Fibroblast of the aortic adventitia (primary cell): Measurements from ENCODE around the gene PRR9. TPM values are rescaled to one million over a fixed set of nuclear protein-coding genes. Genes with fewer than 3 reads are reported as not detected.

ENCODE experiments used
- DNase-seq: peaks from one replicate; pipeline ENCODE4 v3.0.0-alpha.2; 2010; ENCODE audit warnings: low read depth
- H3K4me3 ChIP-seq: 2 replicates; pipeline ENCODE4 v1.5.1; 2011; ENCODE audit warnings: low read depth, mild to moderate bottlenecking, control low read depth, low read length, moderate library complexity
- total RNA-seq: library from RNA; depleted of rRNA; stranded (reverse); fragments of >200 nt; gene quantifications from 2 replicates; pipeline ENCODE4 v1.2.3, GENCODE V29; 2012; ENCODE audit warnings: low replicate concordance
- TF ChIP-seq, protein P1 (sequence below): IDR thresholded peaks from 2 replicates; pipeline ENCODE4 v1.5.1; 2011; ENCODE audit warnings: mild to moderate bottlenecking, low read length, control low read depth, inconsistent platforms; ENCODE audit not compliant: insufficient read depth

PRR9 gene
- total RNA-seq, 1 donor = not detected

DNA sequence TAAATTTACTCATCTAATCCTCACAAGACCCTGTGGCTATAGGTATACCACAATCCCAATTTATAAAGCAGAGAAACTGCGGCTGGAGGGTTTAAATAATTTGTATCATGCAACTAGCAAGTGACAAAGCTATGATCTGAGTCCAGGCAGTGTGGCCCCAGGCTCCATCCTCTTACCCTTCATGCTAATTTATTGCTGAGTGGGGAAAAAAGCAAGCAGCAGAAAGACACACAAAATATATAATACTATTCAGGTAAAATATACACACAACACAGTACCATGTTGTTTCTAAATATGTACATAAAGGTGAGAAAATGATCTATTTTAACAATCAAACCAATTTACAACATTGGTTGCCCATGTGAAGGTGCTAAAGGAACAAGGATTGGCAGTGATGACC is 24.8 kb downstream of the PRR9 start:
- TF ChIP-seq, protein P1, sequence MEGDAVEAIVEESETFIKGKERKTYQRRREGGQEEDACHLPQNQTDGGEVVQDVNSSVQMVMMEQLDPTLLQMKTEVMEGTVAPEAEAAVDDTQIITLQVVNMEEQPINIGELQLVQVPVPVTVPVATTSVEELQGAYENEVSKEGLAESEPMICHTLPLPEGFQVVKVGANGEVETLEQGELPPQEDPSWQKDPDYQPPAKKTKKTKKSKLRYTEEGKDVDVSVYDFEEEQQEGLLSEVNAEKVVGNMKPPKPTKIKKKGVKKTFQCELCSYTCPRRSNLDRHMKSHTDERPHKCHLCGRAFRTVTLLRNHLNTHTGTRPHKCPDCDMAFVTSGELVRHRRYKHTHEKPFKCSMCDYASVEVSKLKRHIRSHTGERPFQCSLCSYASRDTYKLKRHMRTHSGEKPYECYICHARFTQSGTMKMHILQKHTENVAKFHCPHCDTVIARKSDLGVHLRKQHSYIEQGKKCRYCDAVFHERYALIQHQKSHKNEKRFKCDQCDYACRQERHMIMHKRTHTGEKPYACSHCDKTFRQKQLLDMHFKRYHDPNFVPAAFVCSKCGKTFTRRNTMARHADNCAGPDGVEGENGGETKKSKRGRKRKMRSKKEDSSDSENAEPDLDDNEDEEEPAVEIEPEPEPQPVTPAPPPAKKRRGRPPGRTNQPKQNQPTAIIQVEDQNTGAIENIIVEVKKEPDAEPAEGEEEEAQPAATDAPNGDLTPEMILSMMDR = no peak
- no peak overlapping the region for H3K4me3 ChIP-seq
- no peak for DNase-seq

DNA sequence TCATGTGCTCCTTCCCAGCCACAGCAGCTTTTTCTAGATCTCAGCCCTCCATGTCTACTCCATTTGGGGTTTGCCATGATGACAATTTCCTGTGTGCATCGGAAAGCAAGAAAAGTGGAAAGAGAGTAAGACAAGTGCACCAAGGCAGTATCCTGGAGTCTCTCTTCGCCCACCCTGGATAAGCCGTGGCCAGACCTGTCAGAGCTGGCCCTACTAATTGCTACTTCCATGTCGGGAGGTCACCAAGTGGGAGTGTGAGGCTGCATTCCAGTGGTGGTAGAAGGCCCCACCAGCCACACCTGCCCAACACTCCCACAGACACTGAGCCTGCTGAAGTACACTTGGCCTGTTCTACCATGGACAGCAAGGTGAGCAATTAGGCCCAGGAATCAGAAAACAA is 28.1 kb downstream of the PRR9 start:
- H3K4me3 ChIP-seq = no peak overlapping the region
- no peak for DNase-seq
- TF ChIP-seq, protein P1 = no peak

DNA sequence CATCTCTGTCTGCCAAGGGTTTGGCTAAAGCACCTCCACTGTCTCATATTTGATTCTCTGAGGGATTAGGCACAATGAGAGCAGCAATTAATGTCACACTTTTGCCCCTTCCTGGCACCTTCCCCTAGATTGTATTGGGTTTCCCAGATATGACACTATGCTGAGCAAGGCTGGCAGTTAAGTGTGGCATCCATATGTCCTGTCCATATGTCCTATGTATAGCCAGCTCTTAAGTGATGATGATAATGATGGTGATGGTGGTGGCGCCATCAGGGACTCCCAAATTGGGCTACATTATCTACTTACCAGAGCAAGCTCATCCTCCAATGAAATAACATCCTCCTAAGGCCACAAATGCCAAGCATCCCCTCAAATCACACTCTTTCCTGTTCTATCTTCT is 28.6 kb downstream of the PRR9 start:
- H3K4me3 ChIP-seq = no peak overlapping the region
- no peak for DNase-seq
- TF ChIP-seq, protein P1 = no peak

DNA sequence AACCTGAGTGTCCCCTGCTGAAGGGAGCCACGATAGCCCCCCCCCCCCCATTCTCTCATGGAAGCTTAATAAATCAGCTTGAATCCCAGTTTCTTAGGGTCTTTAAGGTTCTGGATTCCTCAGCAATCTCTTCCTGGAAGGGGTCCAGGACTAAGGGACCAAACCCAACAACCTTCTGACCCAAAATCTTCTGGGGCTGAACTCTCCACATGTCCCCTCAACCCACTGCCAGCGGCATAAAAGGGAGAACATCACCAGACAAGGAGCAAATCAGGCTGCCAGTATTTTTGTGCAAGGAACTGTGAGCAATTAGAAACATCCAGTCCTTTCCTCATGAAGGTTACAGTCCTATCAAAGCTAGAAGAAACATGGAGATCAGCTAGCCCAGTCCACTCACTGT is 29.4 kb downstream of the PRR9 start:
- TF ChIP-seq, protein P1 = no peak
- no peak for DNase-seq
- no peak overlapping the region for H3K4me3 ChIP-seq

DNA sequence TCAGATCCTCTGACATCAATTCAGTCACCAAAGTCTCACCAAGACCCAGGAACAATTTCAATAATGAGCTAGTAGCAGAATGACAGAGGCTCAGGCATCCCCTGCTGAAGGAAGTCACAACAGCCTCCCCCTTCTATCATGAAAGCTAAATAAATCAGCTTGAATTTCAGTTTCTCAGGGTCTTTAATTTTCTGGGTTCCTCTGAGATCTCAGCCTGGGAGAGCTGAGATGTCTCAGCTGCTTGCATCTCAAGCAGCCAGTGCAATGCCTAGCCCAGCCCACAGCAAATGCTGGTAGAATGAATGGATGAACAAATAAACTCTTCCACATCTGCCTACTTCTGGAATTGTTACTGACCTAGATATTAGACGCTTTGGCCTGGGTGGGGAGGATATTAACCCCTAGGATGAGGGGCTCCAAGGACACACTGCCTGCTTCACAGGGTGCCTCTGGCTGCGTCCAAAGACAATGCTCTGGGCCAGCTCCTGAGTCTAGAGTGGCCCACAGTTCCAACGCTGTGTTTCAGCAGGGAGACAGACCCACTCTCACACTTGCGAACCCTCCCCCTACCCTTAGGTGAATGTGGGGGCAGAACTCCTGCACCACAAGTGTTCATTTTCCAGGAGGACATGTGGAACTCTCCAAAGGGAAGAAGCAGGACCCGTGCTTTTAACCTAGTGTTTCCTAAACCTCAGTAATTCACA is 30.9 kb downstream of the PRR9 start:
- TF ChIP-seq, protein P1 = no peak

DNA sequence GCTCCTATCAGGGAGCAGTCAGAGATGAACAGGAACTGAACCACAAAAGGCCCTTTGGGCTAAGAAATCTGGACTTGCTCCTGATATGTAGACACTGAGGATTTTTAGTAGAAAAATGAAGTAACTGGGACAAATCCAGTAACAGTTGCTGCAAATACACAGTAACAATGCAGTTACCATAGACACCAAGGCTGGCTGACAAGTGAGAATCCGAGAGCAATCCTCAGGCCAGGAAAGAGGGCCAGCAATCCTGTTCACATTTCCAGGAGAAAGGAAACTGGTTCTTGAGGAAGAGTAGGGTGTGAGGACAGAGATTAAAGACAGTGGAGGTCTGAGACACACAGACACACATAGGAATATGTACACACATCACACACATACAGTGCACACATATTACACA is 32.8 kb downstream of the PRR9 start:
- H3K4me3 ChIP-seq = no peak overlapping the region
- no peak for DNase-seq
- TF ChIP-seq, protein P1 = no peak

More for the DNA sequence above, 30.9 kb downstream of the PRR9 start:
- H3K4me3 ChIP-seq = no peak overlapping the region
- DNase-seq = no peak

DNA sequence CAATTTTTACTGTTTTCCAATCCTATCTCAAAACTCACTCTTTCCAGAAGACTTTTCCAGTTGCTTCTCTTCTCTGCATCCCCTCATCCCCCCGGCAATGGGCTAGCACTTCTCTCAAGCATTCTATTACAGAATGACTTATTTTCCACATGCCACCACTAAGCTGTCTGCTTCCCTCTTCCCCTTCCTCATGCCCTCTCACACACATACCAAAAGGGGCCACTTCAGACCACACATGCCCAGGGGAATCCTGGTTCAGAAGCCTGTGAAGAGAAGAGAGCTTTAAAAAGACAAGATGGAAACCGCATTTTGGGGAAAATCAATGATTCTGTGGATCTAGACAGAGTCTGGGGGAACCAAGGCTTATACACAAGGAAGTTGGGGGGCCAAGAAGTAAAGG is 33.7 kb downstream of the PRR9 start:
- TF ChIP-seq, protein P1 = no peak
- DNase-seq = no peak
- H3K4me3 ChIP-seq = no peak overlapping the region
